ENCODE data around the gene SMPD1. TPM values are rescaled to one million over a fixed set of nuclear protein-coding genes. Genes with fewer than 3 reads are reported as not detected.
"Not testable (repeated sequence)": the region's sequence is repeated elsewhere in the genome, so short reads cannot be mapped to it uniquely, and the experiment has no call there.

The SMPD1 gene
- total and polyA plus RNA-seq, 2 of the 8 experiments (the other 6 are each of a cell fraction or from before 2014, with no cell fraction given), result 1.9 to 2.4 TPM

- H4K8ac ChIP-seq (ENCODE audit: extremely low read depth, insufficient read depth, low read length); H2BK15ac ChIP-seq (ENCODE audit: low read length); DNase-seq (ENCODE audit: low read depth in 1 of 2, low spot score in 2 of 2); H3K36me3 ChIP-seq (ENCODE audit: control insufficient read depth in 2 of 4, insufficient read depth in 4 of 4, low read length in 3 of 4); H2BK120ac ChIP-seq (replicated peaks; ENCODE audit: low read depth, low read length); H2BK12ac ChIP-seq (ENCODE audit: low read depth, low read length); H3K9me3 ChIP-seq (ENCODE audit: insufficient read depth in 2 of 2, low read depth in 1 of 2, low read length in 1 of 2); H3K14ac ChIP-seq (ENCODE audit: insufficient read length); H3K4me1 ChIP-seq (replicated peaks in 1 of 4; ENCODE audit: control insufficient read depth in 3 of 4, insufficient read depth in 4 of 4, low read length in 3 of 4); H4K20me1 ChIP-seq (replicated peaks in 1 of 2; ENCODE audit: control insufficient read depth in 1 of 2, insufficient read depth in 2 of 2, low read length in 2 of 2); H4K91ac ChIP-seq (replicated peaks; ENCODE audit: insufficient read length, low read length); H3K4ac ChIP-seq (replicated peaks; ENCODE audit: insufficient read length, low read depth, low read length); H2AK5ac ChIP-seq (ENCODE audit: low read depth, low read length); H3K79me1 ChIP-seq (ENCODE audit: low read depth, low read length); H4K5ac ChIP-seq (ENCODE audit: insufficient read length, low read depth, low read length); H3K79me2 ChIP-seq (ENCODE audit: control insufficient read depth in 1 of 2, insufficient read depth in 2 of 2, low read length in 2 of 2); H2BK5ac ChIP-seq (ENCODE audit: low read depth, low read length); H3K23me2 ChIP-seq (ENCODE audit: low read depth, low read length); H3K9ac ChIP-seq (replicated peaks in 1 of 4; ENCODE audit: extremely low read depth in 1 of 4, low read depth in 3 of 4, low read length in 3 of 4); H3K23ac ChIP-seq (ENCODE audit: insufficient read length); FAIRE-seq; H3K4me2 ChIP-seq (ENCODE audit: insufficient read depth in 1 of 2, low read depth in 2 of 2, low read length in 2 of 2); H3K27ac ChIP-seq (ENCODE audit: low read depth, low read length); H2BK20ac ChIP-seq (ENCODE audit: low read length); H3K18ac ChIP-seq (ENCODE audit: extremely low read depth, low read length); H2AFZ ChIP-seq (ENCODE audit: low read length); H3K56ac ChIP-seq (replicated peaks; ENCODE audit: insufficient read length, low read depth, low read length); POLR2A ChIA-PET (ENCODE audit: partially characterized antibody); H3K27me3 ChIP-seq (replicated peaks in 1 of 4; ENCODE audit: control insufficient read depth in 3 of 4, extremely low read depth in 1 of 4, insufficient read depth in 3 of 4, low read length in 3 of 4); H3K4me3 ChIP-seq (ENCODE audit: extremely low read depth in 1 of 4, insufficient read depth in 2 of 4, low read depth in 3 of 4, low read length in 4 of 4): not testable (repeated sequence)
- CTCF ChIA-PET (ENCODE audit: partially characterized antibody), result interaction anchor here (0.7 to 7.7 kb wide), 12 partner anchors 9 to 179 kb away, joined by 3 to 59 read pairs (median 4); partner anchors contain the start of genes APBB1 and HPX
- WGBS, 2 experiments (ENCODE audit: extremely low coverage in 1 of 2, insufficient coverage in 1 of 2, insufficient read length in 1 of 2, insufficient replicate concordance in 2 of 2, low coverage in 1 of 2, low lambda C conversion rate in 2 of 2, missing lambda C conversion rate in 1 of 2), result 87% methylated on average over 3 of the region's 4 CpGs; no CpG with 5 or more reads in 1 of the 2 experiments
Observed at GRCh38 chr11:6392251-6392650, 2.0 kb downstream of the SMPD1 start.
